ENCODE results near the gene MMP11.

The MMP11 gene

DNA sequence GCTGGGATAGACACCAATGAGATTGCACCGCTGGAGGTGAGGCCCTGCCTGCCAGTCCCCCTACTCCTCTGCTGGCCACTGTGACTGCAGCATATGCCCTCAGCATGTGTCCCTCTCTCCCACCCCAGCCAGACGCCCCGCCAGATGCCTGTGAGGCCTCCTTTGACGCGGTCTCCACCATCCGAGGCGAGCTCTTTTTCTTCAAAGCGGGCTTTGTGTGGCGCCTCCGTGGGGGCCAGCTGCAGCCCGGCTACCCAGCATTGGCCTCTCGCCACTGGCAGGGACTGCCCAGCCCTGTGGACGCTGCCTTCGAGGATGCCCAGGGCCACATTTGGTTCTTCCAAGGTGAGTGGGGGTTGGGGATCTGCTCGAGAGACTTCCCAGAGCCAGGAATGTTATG, 8.4 kb downstream of the MMP11 start:
- no peak for DNase-seq (ENCODE audit: low read depth, low spot score)

GRCh38 chr22:23781511-23782183, 9.0 kb downstream of the MMP11 start:
- no peak for DNase-seq (ENCODE audit: low read depth, low spot score)

DNA sequence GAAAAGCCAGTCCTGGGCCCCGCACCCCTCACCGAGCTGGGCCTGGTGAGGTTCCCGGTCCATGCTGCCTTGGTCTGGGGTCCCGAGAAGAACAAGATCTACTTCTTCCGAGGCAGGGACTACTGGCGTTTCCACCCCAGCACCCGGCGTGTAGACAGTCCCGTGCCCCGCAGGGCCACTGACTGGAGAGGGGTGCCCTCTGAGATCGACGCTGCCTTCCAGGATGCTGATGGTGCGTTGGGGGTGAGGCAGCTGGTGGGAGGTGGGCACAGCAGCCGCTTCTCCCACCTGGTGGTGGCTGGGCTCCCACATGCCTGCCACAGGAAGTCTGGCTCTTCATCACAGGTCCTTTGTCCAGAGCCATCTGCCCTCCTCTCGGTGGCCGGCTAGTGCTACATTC, 9.6 kb downstream of the MMP11 start:
- DNase-seq (ENCODE audit: low read depth, low spot score), result no peak

DNA sequence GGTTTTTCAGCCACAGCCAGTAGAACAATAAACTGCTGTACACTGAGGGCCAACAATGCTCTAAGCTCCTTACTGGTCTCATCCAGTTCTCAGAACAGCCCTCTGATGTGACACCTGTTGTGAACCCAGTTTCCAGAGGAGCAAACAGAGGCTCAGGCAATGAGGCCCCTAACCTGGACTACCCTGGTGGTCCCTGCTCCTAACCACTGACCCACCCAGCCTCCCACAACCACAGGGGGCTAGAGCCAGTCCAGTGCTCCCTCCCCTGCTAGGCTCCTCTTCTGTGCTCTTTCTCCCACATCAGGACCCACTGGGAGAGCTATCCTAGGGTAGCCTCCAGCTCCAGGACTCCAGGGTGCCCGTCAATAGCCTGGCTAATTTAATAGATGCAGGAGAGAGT, 10.1 kb downstream of the MMP11 start:
- no peak for DNase-seq (ENCODE audit: low read depth, low spot score)

GRCh38 chr22:23783265-23784150, 10.9 kb downstream of the MMP11 start:
- DNase-seq (ENCODE audit: low read depth, low spot score), result no peak

DNA sequence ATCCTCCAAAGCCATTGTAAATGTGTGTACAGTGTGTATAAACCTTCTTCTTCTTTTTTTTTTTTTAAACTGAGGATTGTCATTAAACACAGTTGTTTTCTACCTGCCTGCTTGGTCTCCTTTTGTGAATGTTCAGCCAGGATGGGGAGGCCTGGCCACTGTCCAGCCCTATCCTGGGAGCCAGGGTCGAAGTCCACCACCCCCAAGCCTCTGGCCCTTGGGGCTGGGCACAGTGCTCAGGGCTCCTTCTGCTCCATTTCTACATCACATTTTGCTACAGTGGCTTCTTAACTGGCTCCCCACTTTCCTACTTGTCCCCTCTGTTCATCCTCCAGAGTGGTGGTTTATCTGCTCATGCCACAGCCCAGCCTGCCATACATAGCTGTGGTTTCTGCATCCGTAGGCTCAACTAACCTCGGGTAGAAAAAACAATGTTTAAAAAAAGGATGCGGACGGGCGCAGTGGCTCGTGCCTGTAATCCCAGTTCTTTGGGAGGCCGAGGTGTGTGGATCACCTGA, 11.6 kb downstream of the MMP11 start:
- peak; percentile 86 for DNase-seq (ENCODE audit: low read depth, low spot score)

DNA sequence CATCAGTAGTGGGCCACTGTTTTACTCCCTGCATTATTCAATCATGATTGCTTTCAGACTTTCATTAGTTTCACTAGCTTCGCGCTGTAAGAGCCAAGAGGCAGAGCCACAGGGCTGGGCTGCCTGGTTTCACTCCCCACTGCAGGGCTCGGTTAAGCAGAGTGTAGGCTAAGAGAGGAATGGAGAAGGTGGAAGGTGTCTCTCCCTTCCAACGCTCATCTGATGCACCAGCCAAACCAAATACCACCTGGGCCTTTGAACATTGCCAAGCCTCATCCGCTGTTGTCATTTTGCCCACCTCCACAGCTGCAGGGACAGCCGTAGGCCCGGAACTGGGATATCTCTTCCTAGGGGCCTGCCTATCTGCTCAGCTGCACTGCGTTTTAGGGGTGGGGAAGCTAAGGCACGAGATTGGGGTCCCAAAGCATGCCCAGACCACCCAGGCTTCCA, 13.6 kb downstream of the MMP11 start:
- DNase-seq (ENCODE audit: low read depth, low spot score), result no peak

DNA sequence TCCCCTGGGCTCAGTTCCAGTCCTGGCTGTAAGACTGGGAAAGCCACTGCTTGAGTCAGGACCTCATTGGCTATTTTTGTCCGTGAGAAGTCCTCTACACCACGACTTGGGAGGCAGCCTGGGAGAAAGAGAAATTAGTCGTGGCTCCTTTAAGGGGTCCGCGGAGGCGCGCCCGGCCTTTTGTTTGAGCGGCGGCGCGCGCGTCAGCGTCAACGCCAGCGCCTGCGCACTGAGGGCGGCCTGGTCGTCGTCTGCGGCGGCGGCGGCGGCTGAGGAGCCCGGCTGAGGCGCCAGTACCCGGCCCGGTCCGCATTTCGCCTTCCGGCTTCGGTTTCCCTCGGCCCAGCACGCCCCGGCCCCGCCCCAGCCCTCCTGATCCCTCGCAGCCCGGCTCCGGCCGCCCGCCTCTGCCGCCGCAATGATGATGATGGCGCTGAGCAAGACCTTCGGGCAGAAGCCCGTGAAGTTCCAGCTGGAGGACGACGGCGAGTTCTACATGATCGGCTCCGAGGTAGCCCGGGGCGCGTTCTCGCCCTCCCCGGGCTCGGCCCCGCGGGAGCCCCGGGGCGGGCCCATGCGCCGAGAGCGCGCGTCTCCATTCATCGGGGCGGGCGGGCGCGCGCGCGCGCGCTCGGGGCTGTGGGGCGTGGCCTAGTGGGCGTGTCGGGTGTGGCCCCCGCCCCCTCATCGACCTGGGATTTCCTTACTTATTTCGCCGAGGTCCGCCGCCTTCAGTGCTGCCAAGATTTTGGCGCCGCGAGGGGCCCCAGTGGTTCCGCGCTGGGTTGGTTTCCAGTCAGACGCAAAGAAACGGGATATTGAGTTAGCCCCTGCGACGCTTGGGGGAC, 14.3 kb downstream of the MMP11 start, which contains the start of gene SMARCB1:
TSS of gene SMARCB1 (plus strand) at position 215 of the 848 bp plus-strand sequence. CDS start at position 419, 204 bp downstream.
- peak; percentile 96 for DNase-seq (ENCODE audit: low read depth, low spot score)

- DNase-seq (ENCODE audit: low read depth, low spot score), result no peak
Observed at GRCh38 chr22:23787600-23787896, 14.9 kb downstream of the MMP11 start.

- no peak for DNase-seq (ENCODE audit: low read depth, low spot score)
Observed at GRCh38 chr22:23787910-23788309, 15.3 kb downstream of the MMP11 start.

GRCh38 chr22:23789121-23789520, 16.5 kb downstream of the MMP11 start:
- peak; percentile 0 for DNase-seq (ENCODE audit: low read depth, low spot score)

- peak; percentile 8 for DNase-seq (ENCODE audit: low read depth, low spot score)
Observed at GRCh38 chr22:23789638-23790037, 17.0 kb downstream of the MMP11 start.

- DNase-seq (ENCODE audit: low read depth, low spot score), result no peak
Observed at GRCh38 chr22:23790819-23791737, 18.4 kb downstream of the MMP11 start.

GRCh38 chr22:23791738-23792645, 19.3 kb downstream of the MMP11 start:
- DNase-seq (ENCODE audit: low read depth, low spot score), result no peak

GRCh38 chr22:23793326-23793725, 20.7 kb downstream of the MMP11 start:
- DNase-seq (ENCODE audit: low read depth, low spot score), result no peak

- DNase-seq (ENCODE audit: low read depth, low spot score), result no peak
Observed at GRCh38 chr22:23796461-23796860, 23.8 kb downstream of the MMP11 start.

- DNase-seq (ENCODE audit: low read depth, low spot score), result no peak
Observed at GRCh38 chr22:23800297-23801237, 27.9 kb downstream of the MMP11 start.

DNA sequence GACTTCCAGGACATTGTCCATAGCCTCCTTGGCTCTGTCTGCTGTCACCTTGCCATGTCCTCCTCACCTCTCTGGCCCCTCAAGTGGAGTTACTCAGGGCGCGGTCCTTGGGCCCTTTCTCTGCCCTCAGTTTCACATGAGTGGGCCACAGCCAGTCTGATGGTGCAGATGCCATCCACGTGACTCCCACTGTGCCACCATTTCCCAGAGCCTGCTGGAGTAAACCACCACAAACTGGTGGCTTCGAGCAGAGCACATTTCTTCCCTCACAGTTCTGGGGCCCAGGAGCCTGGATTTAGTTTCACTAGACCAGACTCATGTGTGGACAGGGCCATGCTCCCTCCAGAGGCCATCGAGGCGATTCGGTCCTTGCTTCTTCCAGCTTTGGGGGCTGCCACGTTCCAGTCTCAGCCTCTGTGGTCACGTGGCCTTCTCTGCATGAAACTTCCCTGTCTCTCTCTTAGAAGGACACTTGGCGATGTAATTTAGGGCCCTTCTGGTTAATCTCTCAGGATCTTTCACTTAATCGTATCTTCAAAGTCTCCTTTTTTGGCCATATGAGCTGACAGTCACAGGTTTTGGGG, 28.7 kb downstream of the MMP11 start:
- no peak for DNase-seq (ENCODE audit: low read depth, low spot score)

Measured in astrocyte of the hippocampus (primary cell).